Subcutaneous abdominal adipose tissue (tissue), 5 donors: Measurements from ENCODE around the gene ASCL3.
"Not testable (repeated sequence)": the region's sequence is repeated elsewhere in the genome, so short reads cannot be mapped to it uniquely, and the experiment has no call there.

Experiments
- H3K27ac ChIP-seq: one replicate; pipeline ENCODE4 v1.7.0; 2013; ENCODE audit warnings: low read depth, mild to moderate bottlenecking, inconsistent platforms, low read length, moderate library complexity
- H3K27me3 ChIP-seq, 5 donors: one replicate each; pipeline ENCODE4 v1.7.0; 2013; ENCODE audit warnings: low read length in 5 of 5, inconsistent platforms in 1 of 5; ENCODE audit not compliant: control insufficient read depth in 5 of 5, insufficient read depth in 4 of 5
- H3K36me3 ChIP-seq, 5 donors: one replicate each; pipeline ENCODE4 v1.7.0; 2013; ENCODE audit warnings: low read length in 5 of 5; ENCODE audit not compliant: control insufficient read depth in 5 of 5, insufficient read depth in 5 of 5
- H3K4me1 ChIP-seq, 5 donors: one replicate each; pipeline ENCODE4 v1.7.0; 2013; ENCODE audit warnings: low read length in 5 of 5, mild to moderate bottlenecking in 3 of 5, moderate library complexity in 1 of 5; ENCODE audit not compliant: control insufficient read depth in 5 of 5, insufficient read depth in 5 of 5
- H3K4me3 ChIP-seq, 5 donors: one replicate each; pipeline ENCODE4 v1.7.0; 2013; ENCODE audit warnings: low read length in 5 of 5, low read depth in 1 of 5
- H3K9ac ChIP-seq, 5 donors: one replicate each; pipeline ENCODE4 v1.7.0; 2013; ENCODE audit warnings: low read length in 5 of 5, mild to moderate bottlenecking in 4 of 5, moderate library complexity in 3 of 5
- H3K9me3 ChIP-seq, 5 donors: one replicate each; pipeline ENCODE4 v1.7.0; 2013; ENCODE audit warnings: low read length in 5 of 5; ENCODE audit not compliant: control insufficient read depth in 5 of 5
- donor health status: healthy.
- donor health status: healthy.
- donor health status: healthy.
- donor health status: healthy.
- donor health status: healthy.

Gene ASCL3, protein sequence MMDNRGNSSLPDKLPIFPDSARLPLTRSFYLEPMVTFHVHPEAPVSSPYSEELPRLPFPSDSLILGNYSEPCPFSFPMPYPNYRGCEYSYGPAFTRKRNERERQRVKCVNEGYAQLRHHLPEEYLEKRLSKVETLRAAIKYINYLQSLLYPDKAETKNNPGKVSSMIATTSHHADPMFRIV

DNA sequence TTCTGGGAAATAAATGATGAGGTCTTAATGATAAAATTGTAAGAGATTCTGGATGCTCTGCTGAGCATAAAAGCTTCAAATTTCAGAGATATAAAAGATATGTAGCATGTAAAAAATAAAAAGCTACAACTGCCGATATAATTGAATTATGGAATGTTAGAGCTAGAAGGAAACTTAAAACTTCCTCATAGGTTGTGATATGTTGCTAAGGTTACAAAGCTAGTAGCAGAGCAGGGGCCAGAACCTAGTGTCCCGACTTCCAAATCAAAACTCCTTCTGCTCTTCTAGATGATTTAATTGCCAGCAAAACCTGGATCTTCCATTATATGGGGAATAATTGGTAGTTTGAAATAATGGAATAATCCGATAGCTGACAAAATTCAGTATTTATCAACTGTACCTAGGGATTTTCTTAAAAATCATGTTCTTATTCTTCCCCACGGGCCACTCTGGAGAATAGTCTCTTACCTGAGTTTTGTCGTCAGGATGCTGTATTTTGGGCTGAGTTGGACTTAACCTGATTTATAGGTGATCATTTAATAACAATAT, at the start of gene ASCL3:
TSS of gene ASCL3 (minus strand) at position 499 of the 549 bp plus-strand sequence. CDS start 4,855 bp downstream, outside the sequence.
- peaks cover 0 to 4% (median 0%) of the 10 kb centered on the region in 5 donors for H3K4me1 ChIP-seq
- no peaks in the 10 kb centered on the region for H3K27me3 ChIP-seq
- H3K9ac ChIP-seq = no peak within 1 kb of the TSS
- no peak within 1 kb of the TSS for H3K27ac ChIP-seq
- no peak within 1 kb of the TSS for H3K4me3 ChIP-seq
- no peaks in the 10 kb centered on the region for H3K9me3 ChIP-seq
- peaks cover 3 to 7% (median 6%) of the 10 kb centered on the region in 5 donors for H3K36me3 ChIP-seq

DNA sequence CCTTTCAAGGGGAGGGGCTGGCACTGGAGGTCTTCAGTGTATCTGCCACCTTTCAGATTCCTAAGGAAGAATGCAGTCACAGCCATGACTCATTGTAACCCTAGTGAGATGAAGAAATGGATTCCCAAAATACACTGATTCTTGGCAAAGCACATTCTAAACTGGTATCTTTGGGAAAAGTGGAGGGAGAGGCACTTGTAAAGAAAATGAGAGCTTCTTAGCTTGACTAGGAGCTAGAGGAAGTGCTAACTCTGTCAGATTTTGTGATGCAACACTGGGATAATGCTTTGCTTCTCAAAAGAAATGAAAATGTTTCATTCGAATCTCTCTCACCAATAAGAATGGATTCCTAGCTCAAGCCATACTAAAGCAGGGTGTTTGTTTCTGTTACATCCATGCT, 46.6 kb upstream of the ASCL3 start:
- H3K4me1 ChIP-seq = no peaks in the 10 kb centered on the region
- H3K27me3 ChIP-seq = no peaks in the 10 kb centered on the region
- no peaks in the 10 kb centered on the region for H3K36me3 ChIP-seq
- no peaks in the 10 kb centered on the region for H3K9me3 ChIP-seq
- no peak overlapping the region for H3K27ac ChIP-seq
- no peak overlapping the region for H3K9ac ChIP-seq
- H3K4me3 ChIP-seq = no peak overlapping the region

DNA sequence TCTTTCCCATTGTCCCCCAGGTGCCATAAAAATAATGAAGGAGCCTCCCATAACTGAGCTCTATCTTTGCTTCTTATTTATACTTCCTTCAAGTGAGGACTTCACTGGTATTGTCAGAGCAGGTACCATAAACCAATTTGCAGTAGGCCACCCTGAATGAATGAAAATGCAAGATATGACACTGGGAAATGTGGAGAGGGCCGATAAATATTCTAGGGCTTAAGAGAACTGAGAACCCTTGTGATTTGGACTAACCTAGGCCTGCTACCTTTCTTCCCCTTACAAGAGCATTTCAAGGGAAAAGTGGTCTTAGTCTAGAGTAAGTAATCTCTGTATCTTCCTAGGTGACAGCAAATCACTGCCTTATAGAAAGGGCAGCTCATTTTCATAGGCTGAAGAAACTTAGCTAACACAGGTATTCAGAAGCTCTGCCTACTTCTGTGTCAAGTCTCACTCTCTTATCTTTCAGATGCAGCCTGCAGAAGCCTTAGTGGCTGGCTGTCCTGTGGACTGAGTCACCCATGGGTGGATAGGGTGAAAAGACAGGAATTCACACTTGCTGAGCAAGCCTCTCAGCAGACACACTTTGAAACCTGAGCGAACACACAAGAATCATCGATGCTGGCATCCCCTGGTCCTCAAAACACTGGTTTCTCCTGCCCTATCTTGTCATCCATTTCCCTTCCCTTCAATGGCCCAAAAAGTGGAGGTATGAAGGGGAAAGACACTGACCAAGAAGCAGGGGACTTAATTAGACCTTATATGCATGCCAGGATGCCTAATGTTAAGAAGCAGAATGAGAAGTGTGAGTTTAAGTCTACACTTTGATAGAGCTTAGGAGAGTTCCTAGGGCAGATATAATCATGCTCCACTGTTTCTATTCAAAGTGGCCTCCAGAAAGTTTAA, 45.8 kb upstream of the ASCL3 start:
- Histone ChIP-seq H3K9me3 (no peaks in the 10 kb centered on the region), H3K36me3 (no peaks in the 10 kb centered on the region), H3K4me3 (no peak overlapping the region), H3K27me3 (no peaks in the 10 kb centered on the region), H3K4me1 (no peaks in the 10 kb centered on the region), H3K9ac (no peak overlapping the region), H3K27ac (no peak overlapping the region)

DNA sequence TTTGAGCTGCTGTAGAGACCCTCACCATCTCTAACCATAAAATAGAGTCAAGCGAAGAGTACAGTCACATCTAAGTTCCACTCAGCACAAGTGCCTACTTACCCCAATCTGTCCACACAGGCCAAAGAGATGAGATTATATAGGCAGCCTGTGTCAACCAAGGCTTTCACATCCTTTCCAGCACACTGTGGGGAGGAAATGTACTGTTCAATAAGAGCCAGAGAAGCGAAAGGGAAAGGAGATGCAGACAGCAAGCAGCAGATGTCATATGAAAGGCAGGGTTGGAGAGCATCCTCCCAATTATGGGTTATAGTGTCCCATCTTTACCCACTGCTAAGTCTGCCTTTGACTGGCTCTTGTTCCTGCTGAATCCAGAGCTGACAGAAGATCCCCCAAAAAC, 44.6 kb upstream of the ASCL3 start:
- Histone ChIP-seq H3K36me3 (no peaks in the 10 kb centered on the region), H3K27ac (no peak overlapping the region), H3K4me1 (no peaks in the 10 kb centered on the region), H3K27me3 (no peaks in the 10 kb centered on the region), H3K9me3 (no peaks in the 10 kb centered on the region), H3K4me3 (no peak overlapping the region), H3K9ac (no peak overlapping the region)

DNA sequence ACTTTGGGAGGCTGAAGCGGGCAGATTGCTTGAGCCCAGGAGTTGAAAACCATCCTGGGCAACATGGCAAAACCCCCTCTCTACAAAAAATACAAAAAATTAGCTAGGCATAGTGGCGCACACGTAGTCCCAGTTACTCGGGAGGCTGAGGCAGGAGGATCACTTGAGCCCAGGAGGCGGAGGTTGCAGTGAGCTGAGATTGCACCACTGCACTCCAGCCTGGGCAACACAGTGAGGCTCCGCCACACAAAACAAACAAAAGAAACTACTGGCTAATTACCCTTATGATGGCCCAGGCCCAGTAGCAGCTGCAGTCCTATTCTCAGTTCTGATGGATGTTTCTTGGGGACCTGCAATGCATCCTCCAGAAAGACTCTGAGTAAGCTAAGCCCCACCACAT, 44.0 kb upstream of the ASCL3 start:
- H3K4me3 ChIP-seq, H3K9ac ChIP-seq, H3K9me3 ChIP-seq, H3K27ac ChIP-seq, H3K36me3 ChIP-seq, H3K4me1 ChIP-seq, H3K27me3 ChIP-seq: not testable (repeated sequence)

DNA sequence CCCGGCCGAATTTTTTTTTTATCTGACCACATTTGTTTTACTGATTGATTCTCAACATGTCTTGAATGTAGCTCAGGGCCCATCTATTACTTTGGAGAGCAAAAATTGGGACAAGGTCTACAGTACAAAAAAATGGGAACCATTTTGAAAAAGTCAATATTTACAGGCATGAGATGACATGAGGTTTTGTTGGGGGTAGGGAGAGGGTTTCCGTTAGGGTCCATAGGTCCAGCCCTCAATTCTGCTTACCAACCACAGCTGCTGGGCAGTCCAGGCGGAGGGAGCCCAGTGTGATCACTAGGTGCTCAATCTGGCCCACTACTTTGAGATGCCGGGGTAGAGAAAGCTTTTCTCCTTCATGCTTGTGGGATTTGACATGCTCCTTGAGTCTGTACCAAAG, 42.6 kb upstream of the ASCL3 start:
- no peaks in the 10 kb centered on the region for H3K36me3 ChIP-seq
- H3K4me1 ChIP-seq = no peaks in the 10 kb centered on the region
- no peak overlapping the region for H3K27ac ChIP-seq
- H3K9ac ChIP-seq = no peak overlapping the region
- H3K4me3 ChIP-seq = no peak overlapping the region
- no peaks in the 10 kb centered on the region for H3K9me3 ChIP-seq
- no peaks in the 10 kb centered on the region for H3K27me3 ChIP-seq

DNA sequence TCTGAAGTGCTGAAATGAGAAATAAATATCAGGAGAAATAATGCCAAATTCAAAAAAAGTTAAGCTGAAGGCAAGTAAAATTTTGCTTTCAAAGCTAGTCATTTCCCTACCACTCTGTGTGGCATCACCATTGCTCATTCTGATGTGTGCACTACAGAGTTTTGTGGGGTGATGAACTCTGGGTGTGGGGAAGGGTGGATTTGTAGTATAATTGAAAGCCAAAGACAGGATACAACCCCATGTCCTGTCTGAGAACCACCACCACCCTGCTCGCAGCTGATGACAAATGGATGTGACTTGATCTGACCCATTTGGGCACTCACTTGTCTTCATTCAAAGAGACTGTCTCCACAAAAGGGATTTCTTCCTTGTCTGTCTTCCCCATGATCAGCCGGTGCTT, 40.7 kb upstream of the ASCL3 start:
- no peak overlapping the region for H3K4me3 ChIP-seq
- no peaks in the 10 kb centered on the region for H3K9me3 ChIP-seq
- H3K27ac ChIP-seq = no peak overlapping the region
- H3K36me3 ChIP-seq = no peaks in the 10 kb centered on the region
- no peaks in the 10 kb centered on the region for H3K27me3 ChIP-seq
- no peaks in the 10 kb centered on the region for H3K4me1 ChIP-seq
- no peak overlapping the region for H3K9ac ChIP-seq

DNA sequence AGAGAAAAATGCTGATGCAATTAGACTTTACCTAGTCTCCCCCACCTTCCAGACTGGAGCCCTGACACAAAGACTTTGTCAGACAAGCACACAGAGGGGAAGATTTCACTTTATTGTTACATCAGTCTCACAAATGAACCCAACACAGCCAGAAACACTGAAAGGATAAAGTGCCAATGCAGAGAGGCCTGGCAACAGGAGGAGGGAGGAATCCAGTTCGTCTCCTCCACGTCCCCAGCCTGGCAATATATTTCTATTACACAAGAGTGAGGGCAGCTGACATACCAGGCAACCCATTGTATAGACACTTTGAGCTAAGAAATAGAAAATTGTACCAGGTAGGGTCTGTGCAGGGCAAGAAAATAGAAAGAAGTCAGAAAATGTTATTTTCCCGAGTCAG, 37.7 kb upstream of the ASCL3 start:
- Histone ChIP-seq H3K9me3 (no peaks in the 10 kb centered on the region), H3K9ac (no peak overlapping the region), H3K27me3 (no peaks in the 10 kb centered on the region), H3K4me1 (no peaks in the 10 kb centered on the region), H3K27ac (no peak overlapping the region), H3K36me3 (no peaks in the 10 kb centered on the region), H3K4me3 (no peak overlapping the region)

DNA sequence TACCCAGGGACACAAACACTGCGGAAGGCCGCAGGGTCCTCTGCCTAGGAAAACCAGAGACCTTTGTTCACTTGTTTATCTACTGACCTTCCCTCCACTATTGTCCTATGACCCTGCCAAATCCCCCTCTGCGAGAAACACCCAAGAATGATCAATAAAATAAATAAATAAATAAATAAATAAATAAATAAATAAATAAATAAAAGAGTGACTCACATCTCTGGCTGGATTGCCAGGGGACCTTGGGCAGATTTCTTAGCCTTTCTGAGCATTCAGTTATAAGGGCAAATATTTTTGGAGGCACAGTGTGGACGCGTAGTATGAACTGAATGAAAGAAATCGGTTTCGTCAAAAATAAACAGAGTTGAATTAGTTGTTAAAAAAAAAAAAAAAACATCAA, 36.5 kb upstream of the ASCL3 start:
- not testable (repeated sequence) for H3K4me1 ChIP-seq, H3K27me3 ChIP-seq

DNA sequence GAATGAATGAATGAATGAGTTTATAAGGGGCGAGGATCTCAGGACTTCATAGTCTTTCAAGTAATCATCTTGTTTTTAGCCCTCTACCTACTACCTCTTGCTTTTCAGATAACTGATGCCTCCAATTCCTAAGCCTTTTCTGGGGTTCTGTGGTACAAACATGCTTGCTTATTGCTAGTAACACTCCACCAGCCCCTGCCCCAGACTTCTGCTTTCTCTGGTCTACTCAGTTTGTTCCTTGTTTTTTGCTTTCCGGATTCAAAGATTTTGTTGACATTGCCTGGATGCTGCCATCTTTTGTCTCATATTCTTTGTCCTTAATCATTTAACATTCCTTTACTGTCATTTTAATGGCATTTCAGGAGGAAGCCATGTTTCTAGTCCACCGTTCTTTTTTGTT, 30.3 kb upstream of the ASCL3 start:
- Histone ChIP-seq H3K9ac (no peak overlapping the region), H3K9me3 (no peaks in the 10 kb centered on the region)

More for the DNA sequence above, 36.5 kb upstream of the ASCL3 start:
- not testable (repeated sequence) for H3K36me3 ChIP-seq, H3K27ac ChIP-seq, H3K9ac ChIP-seq, H3K4me3 ChIP-seq, H3K9me3 ChIP-seq

More for the DNA sequence above, 30.3 kb upstream of the ASCL3 start:
- H3K36me3 ChIP-seq = no peaks in the 10 kb centered on the region
- H3K4me1 ChIP-seq = no peaks in the 10 kb centered on the region
- H3K27ac ChIP-seq = no peak overlapping the region
- H3K4me3 ChIP-seq = no peak overlapping the region
- no peaks in the 10 kb centered on the region for H3K27me3 ChIP-seq
